Right lobe of liver (tissue), 4 donors: ENCODE results near the gene SIM2.

Experiments used
- CTCF ChIP-seq, 4 donors: fragments of 200-600 bp in 3 of 4; fragments of 450-650 bp in 1 of 4; IDR thresholded peaks; one replicate each; pipeline versions ENCODE4 v1.5.1 to v1.8.0; 2016 to 2022; ENCODE audit warnings: antibody characterized with exemption in 4 of 4, mild to moderate bottlenecking in 2 of 4
- POLR2A ChIP-seq: fragments of 450-650 bp; IDR thresholded peaks from one replicate; pipeline ENCODE4 v1.6.1; 2017; ENCODE audit warnings: antibody characterized with exemption, mild to moderate bottlenecking
- donor health status: DM: no; HTN: no; CAD: no.
- donor health status: DM: no; HTN: no; CAD: no.
- donor health status: DM: no; HTN: yes; CAD: no.

- TF ChIP-seq CTCF (IDR thresholded peaks at IDR 0.05) (no peak), POLR2A (no peak)
These were observed 27.0 kb downstream of the SIM2 start for GRCh38 chr21:36725793-36726386.
